ENCODE measurements around the gene NEB.

DNA sequence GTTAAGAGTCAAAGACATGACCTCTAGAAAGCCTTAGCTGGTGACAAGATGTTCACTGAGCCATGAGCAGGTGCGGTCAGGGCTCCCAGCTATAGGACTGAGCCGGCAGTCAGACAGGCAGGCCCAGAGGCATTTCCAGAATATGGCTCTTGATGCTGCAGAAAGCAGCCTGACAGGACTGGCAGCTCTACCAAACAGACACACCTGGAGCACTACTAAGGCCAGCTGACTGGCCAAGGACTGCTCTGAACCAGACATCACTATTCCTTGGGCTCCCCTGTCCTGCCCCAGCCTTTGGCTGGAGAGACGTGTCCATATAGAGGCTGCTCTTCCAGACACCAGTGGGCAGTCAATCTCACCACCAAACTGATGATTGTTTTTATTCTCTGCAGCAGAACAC lies 225.8 kb downstream of the NEB start:
- TF ChIP-seq, protein P1, sequence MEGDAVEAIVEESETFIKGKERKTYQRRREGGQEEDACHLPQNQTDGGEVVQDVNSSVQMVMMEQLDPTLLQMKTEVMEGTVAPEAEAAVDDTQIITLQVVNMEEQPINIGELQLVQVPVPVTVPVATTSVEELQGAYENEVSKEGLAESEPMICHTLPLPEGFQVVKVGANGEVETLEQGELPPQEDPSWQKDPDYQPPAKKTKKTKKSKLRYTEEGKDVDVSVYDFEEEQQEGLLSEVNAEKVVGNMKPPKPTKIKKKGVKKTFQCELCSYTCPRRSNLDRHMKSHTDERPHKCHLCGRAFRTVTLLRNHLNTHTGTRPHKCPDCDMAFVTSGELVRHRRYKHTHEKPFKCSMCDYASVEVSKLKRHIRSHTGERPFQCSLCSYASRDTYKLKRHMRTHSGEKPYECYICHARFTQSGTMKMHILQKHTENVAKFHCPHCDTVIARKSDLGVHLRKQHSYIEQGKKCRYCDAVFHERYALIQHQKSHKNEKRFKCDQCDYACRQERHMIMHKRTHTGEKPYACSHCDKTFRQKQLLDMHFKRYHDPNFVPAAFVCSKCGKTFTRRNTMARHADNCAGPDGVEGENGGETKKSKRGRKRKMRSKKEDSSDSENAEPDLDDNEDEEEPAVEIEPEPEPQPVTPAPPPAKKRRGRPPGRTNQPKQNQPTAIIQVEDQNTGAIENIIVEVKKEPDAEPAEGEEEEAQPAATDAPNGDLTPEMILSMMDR (conservative IDR thresholded peaks at IDR 0.05; ENCODE audit: low read depth, low read length): no peak
- no peak for TF ChIP-seq POLR2A (IDR thresholded peaks at IDR 0.05; ENCODE audit: low read depth, low read length)
- no peak for TF ChIP-seq MAFK (IDR thresholded peaks at IDR 0.05; ENCODE audit: low read depth, low read length)
- no peak for TF ChIP-seq RAD21 (IDR thresholded peaks at IDR 0.05; ENCODE audit: low read length)
- TF ChIP-seq MXI1 (IDR thresholded peaks at IDR 0.05; ENCODE audit: borderline replicate concordance, low read depth, low read length): no peak
- no peak for TF ChIP-seq NFE2L2 (IDR thresholded peaks at IDR 0.05; ENCODE audit: low read depth, low read length)
- TF ChIP-seq SMC3 (IDR thresholded peaks at IDR 0.05; ENCODE audit: low read depth, low read length): no peak
- no peak for TF ChIP-seq CEBPB (IDR thresholded peaks at IDR 0.05; ENCODE audit: low read depth, low read length)

Data from IMR-90 (cell line).